MM.1S (cell line): Measurements from ENCODE around the gene PHF12.

Source experiments
- CTCF ChIP-seq: fragments of 300-600 bp; sonication (generic); IDR thresholded peaks from 2 replicates; pipeline ENCODE4 v1.5.1; 2016; ENCODE audit warnings: antibody characterized with exemption, low read length, mixed read lengths
- EZH2phosphoT487 ChIP-seq: fragments of 300-600 bp; sonication (generic); IDR thresholded peaks from 2 replicates; pipeline ENCODE4 v1.6.1; 2018; ENCODE audit warnings: antibody characterized with exemption, low read length

DNA sequence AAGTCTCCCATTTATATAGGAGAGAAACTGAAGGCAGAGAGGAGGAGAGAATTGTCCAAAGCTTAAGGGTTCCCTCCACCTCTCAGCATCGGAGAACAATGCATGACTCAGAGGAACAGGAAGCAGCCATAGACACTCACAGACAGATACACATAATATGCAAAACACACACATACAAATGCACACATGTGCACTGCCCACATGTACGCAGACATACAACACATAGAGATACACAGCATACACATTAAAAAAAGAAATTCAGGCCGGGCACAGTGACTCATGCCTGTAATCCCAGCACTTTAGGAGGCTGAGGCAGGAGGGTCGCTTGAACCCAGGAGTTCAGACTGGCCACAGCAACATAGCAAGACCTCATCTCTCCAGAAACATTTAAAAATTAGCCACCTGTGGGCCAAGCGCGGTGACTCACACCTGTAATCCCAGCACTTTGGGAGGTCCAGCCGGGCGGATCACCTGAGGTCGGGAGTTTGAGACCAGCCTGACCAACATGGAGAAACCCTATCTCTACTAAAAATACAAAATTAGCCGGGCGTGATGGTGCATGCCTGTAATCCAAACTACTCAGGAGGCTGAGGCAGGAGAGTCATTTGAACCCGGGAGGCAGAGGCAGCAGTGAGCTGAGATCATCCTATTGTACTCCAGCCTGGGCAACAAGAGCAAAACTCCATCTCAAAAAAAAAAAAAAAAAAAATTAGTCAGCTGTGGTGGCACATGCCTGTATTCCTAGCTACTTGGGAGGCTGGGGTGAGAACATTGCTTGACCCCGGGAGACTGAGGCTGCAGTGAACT, 85.2 kb downstream of the PHF12 start:
- no peak for TF ChIP-seq CTCF
- TF ChIP-seq EZH2phosphoT487 = no peak
